HepG2 (cell line): ENCODE measurements around the gene TMEM131. TPM values are rescaled to one million over a fixed set of nuclear protein-coding genes. Genes with fewer than 3 reads are reported as not detected.
"Not testable (repeated sequence)": the region's sequence is repeated elsewhere in the genome, so short reads cannot be mapped to it uniquely, and the experiment has no call there.

Experiments used
- ATAC-seq: fragments of 200-7000 bp; cut with Tn5 transposase; 3 replicates; pipeline ENCODE4 v1.9.1; 2020; ENCODE audit warnings: mild to moderate bottlenecking, moderate library complexity
- BruUV-seq: library from RNA; stranded (reverse); fragments of 400-500 nt; replicated peaks from 2 replicates; lab custom pipeline; 2021; lab: Mats Ljungman, UMichigan
- CTCF ChIA-PET: fragments of 300-600 bp; formaldehyde crosslinking; extraction: SDS; loops from one replicate; lab custom pipeline; 2021; ENCODE audit warnings: low total read pairs, inconsistent platforms, low intra/inter-chr PET ratio; lab: Yijun Ruan, JAX
- POLR2A ChIA-PET: fragments of 350-600 bp; sonication (Branson Sonifier 250); formaldehyde crosslinking; loops from one replicate; lab custom pipeline; 2020; ENCODE audit warnings: antibody characterized with exemption, inconsistent platforms; lab: Yijun Ruan, JAX
- DNase-seq: peaks from one replicate; pipeline ENCODE4 v3.0.0-alpha.2; 2015; ENCODE audit warnings: low spot score
- FAIRE-seq: peaks from 3 replicates; lab custom pipeline; 2011; peaks lifted over from hg19 to GRCh38; lab: Jason Lieb, UNC
- H2AFZ ChIP-seq: one replicate; pipeline ENCODE4 v1.6.1; 2011; ENCODE audit warnings: low read length, inconsistent platforms
- H3K27ac ChIP-seq: fragments of 300-600 bp; 3 replicates; pipeline ENCODE4 v1.8.0; 2011; ENCODE audit warnings: mixed run types, mild to moderate bottlenecking, mixed read lengths, low read length, inconsistent platforms; ENCODE audit not compliant: insufficient read depth; ENCODE audit errors: extremely low read length
- H3K27me3 ChIP-seq, 2 experiments: fragments of 200-600 bp in 1 of 2; 2 replicates in 1 of 2; 3 replicates in 1 of 2; pipeline versions ENCODE4 v1.6.0 to v1.8.0; 2011; ENCODE audit warnings: low read length in 2 of 2, mild to moderate bottlenecking in 2 of 2, moderate library complexity in 2 of 2, inconsistent platforms in 1 of 2; ENCODE audit not compliant: insufficient read depth in 2 of 2, control insufficient read depth in 1 of 2
- H3K36me3 ChIP-seq, 2 experiments: fragments of 200-600 bp in 1 of 2; replicated peaks in 1 of 2; 2 replicates in 1 of 2; 3 replicates in 1 of 2; pipeline versions ENCODE4 v1.5.1 to v1.8.0; 2011; ENCODE audit warnings: low read length in 2 of 2, inconsistent platforms in 1 of 2; ENCODE audit not compliant: insufficient read depth in 2 of 2, control insufficient read depth in 1 of 2
- H3K4me1 ChIP-seq: 2 replicates; pipeline ENCODE4 v1.5.1; 2012; ENCODE audit warnings: low read length, inconsistent platforms; ENCODE audit not compliant: insufficient read depth
- H3K4me2 ChIP-seq: 2 replicates; pipeline ENCODE4 v1.6.0; 2011; ENCODE audit warnings: low read depth, low read length, inconsistent platforms
- H3K4me3 ChIP-seq, 3 experiments: fragments of 200-600 bp in 1 of 3; sonication (generic), shearing (Covaris generic) in 1 of 3; replicated peaks in 1 of 3; 2 replicates each; pipeline ENCODE4 v1.5.1; 2011 to 2016; ENCODE audit warnings: low read length in 3 of 3, inconsistent platforms in 2 of 3, low read depth in 2 of 3, mild to moderate bottlenecking in 2 of 3, control low read depth in 1 of 3, mixed read lengths in 1 of 3; ENCODE audit not compliant: insufficient read depth in 1 of 3
- H3K79me2 ChIP-seq: one replicate; pipeline ENCODE4 v1.6.1; 2011; ENCODE audit warnings: low read length, inconsistent platforms; ENCODE audit not compliant: insufficient read depth
- H3K9ac ChIP-seq: 2 replicates; pipeline ENCODE4 v1.6.0; 2011; ENCODE audit warnings: mild to moderate bottlenecking, low read depth, low read length, inconsistent platforms; ENCODE audit not compliant: insufficient read depth
- H3K9me3 ChIP-seq: 2 replicates; pipeline ENCODE4 v1.5.1; 2012; ENCODE audit warnings: mild to moderate bottlenecking, low read length
- H4K20me1 ChIP-seq: 2 replicates; pipeline ENCODE4 v1.6.0; 2011; ENCODE audit warnings: inconsistent platforms, mild to moderate bottlenecking, low read length, moderate library complexity; ENCODE audit not compliant: insufficient read depth
- E2F1 ChIP-seq: sonication (generic); formaldehyde crosslinking; IDR thresholded peaks from 2 replicates; pipeline ENCODE4 v1.5.0; 2020; ENCODE audit warnings: missing genetic modification reagents
- RBM22 ChIP-seq: fragments of 200-400 bp; formaldehyde crosslinking; optimal IDR thresholded peaks from 2 replicates; pipeline ENCODE3; 2017; ENCODE audit warnings: mild to moderate bottlenecking, low read length, moderate library complexity
- WGBS: methylation state at CpG from one replicate; pipeline ENCODE4 v1.1.6; 2017; ENCODE audit warnings: low lambda C conversion rate; 5-methylcytosine and 5-hydroxymethylcytosine counted together
- in situ Hi-C: cut with HindIII; loops from 2 replicates; pipeline ENCODE4 v1.10.0; 2017; ENCODE audit warnings: low pct_unique_long_range_greater_than_20kb; ENCODE audit not compliant: extremely low pct_ligation_motif_present
- intact Hi-C: fragments of 100-400 bp; cut with micrococcal nuclease; formaldehyde crosslinking; loops from one replicate; pipeline ENCODE4 v1.10.0; 2022; ENCODE audit not compliant: unreplicated experiment
- polyA plus RNA-seq, 8 experiments: library from polyadenylated mRNA; depleted of rRNA in 3 of 8; stranded (reverse) in 7 of 8; unstranded in 1 of 8; fragments of >200 nt; fragmentation: Illumina TruSeq in 4 of 8; extraction: Trizol in 4 of 8; gene quantifications; 2 replicates each; pipeline versions ENCODE4 v1.2.1 to v1.2.3, GENCODE V29; 2011 to 2016; ENCODE audit warnings: low read depth in 4 of 8, missing spikeins in 1 of 8, mixed read lengths in 1 of 8; ENCODE audit not compliant: insufficient read depth in 1 of 8
- total RNA-seq, 5 experiments: library from RNA; depleted of rRNA; stranded (reverse); fragments of >200 nt; fragmentation: Illumina TruSeq; extraction: Trizol; gene quantifications; 2 replicates each; pipeline ENCODE4 v1.2.3, GENCODE V29; 2016; ENCODE audit warnings: low read depth in 1 of 5

TMEM131 gene
- total and polyA plus RNA-seq, 2 of the 13 experiments (the other 11 are each of a cell fraction or from before 2014, with no cell fraction given): 17.9 to 19.5 TPM

DNA sequence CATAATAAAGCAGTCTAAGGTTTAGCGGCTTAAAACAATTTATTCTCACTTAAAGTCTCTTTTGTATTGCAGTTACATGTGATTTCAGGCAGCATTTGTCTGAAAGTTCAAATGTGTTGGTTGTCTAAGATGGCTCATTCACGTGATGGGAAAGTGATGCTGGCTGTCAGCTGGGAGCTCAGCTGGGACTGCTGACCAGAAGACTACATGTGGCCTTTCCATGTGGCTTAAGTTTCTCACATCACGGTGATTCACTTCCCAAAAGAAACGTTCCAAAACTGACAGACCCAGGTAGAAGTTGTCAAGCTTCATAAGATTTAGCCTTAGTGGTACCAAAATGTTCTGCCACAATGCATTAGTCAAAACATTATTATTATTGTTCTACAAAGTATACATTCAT lies 76.9 kb downstream of the TMEM131 start:
- Histone ChIP-seq H3K4me2 (no peak overlapping the region), H3K27me3 (no peaks in the 10 kb centered on the region), H4K20me1 (no peaks in the 10 kb centered on the region), H3K27ac (no peak overlapping the region), H3K4me1 (no peaks in the 10 kb centered on the region), H3K36me3 (peaks cover 5 to 14% of the 10 kb centered on the region in 2 experiments; a peak in 3 of 5 replicates), H3K9me3 (no peaks in the 10 kb centered on the region), H3K4me3 (no peak overlapping the region), H3K79me2 (peaks cover 19% of the 10 kb centered on the region), H2AFZ (no peak overlapping the region), H3K9ac (no peak overlapping the region)
- WGBS: 95% methylated on average over 4 of the region's 4 CpGs
- TF ChIP-seq E2F1 (CRISPR knock-in tag) (no peak), RBM22 (peak; percentile 36)
- CTCF ChIA-PET: no interaction called here
- POLR2A ChIA-PET: no interaction called here
- ATAC-seq: no peak
- DNase-seq: no peak
- BruUV-seq: no TSS peak
- intact Hi-C loops: no loop called here
- in situ Hi-C loops: no loop called here
- FAIRE-seq: no peak

DNA sequence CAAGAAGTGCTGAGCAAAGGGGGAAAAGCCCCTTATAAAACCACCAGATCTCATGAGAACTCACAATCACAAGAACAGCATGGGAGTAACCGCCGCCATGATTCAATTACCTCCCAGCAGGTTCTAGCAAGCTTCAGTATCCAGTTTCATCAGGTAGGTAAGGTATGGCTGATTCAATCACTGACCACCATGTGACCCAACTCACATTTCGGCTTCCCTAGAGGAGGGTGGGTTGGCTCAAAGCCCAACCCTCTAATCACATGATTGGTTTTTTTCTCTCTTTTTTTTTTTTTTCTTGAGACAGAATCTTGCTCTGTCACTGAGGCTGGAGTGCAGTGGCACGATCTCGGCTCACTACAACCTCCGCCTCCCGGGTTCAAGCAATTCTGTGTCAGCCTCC lies 78.1 kb downstream of the TMEM131 start:
- H3K9me3 ChIP-seq, intact Hi-C loops, H3K4me1 ChIP-seq, H2AFZ ChIP-seq, DNase-seq, FAIRE-seq, CTCF ChIA-PET, BruUV-seq, POLR2A ChIA-PET, H3K9ac ChIP-seq, H3K4me2 ChIP-seq, ATAC-seq, in situ Hi-C loops, H3K4me3 ChIP-seq, H4K20me1 ChIP-seq, H3K27ac ChIP-seq, H3K27me3 ChIP-seq: not testable (repeated sequence)
- Histone ChIP-seq H3K79me2 (peaks cover 19% of the 10 kb centered on the region), H3K36me3 (peaks cover 3 to 14% of the 10 kb centered on the region in 2 experiments; a peak in 3 of 5 replicates)
- 98% methylated on average over 7 of the region's 7 CpGs for WGBS
